ENCODE results near the gene CD177. TPM values are rescaled to one million over a fixed set of nuclear protein-coding genes. Genes with fewer than 3 reads are reported as not detected.

The CD177 gene
- total RNA-seq (2021), result 0.09 TPM in 1 of 2 replicates, not detected in the other
- long read RNA-seq, result 0 reads

- peak within 1 kb of the TSS in 1 of 3 experiments; percentile 31; a peak in 1 of 7 replicates for H3K27ac Mint-ChIP-seq
- Histone ChIP-seq H3K4me1 (ENCODE audit: insufficient read depth, low read length) (no peaks in the 10 kb centered on the region; the same call in 1 of the 2 replicates), H3K27ac (ENCODE audit: insufficient read length, low read depth, low read length) (no peak within 1 kb of the TSS), H3K23me2 (ENCODE audit: insufficient read length, low read depth, low read length, poor library complexity, severe bottlenecking) (peaks cover 9% of the 10 kb centered on the region), H3K9ac (ENCODE audit: extremely low read depth, insufficient read length, low read length) (no peak within 1 kb of the TSS), H3K56ac (ENCODE audit: insufficient read length, low read depth, low read length) (no peak within 1 kb of the TSS), H2BK15ac (ENCODE audit: low read depth, low read length) (no peak within 1 kb of the TSS), H3K4me2 (ENCODE audit: insufficient read depth, insufficient read length, low read length) (peak within 1 kb of the TSS; percentile 72), H3K4ac (ENCODE audit: low read depth, low read length) (no peak within 1 kb of the TSS), H2BK5ac (ENCODE audit: insufficient read length, low read length) (no peak within 1 kb of the TSS), H3K79me2 (ENCODE audit: insufficient read depth, low read length) (no peaks in the 10 kb centered on the region), H4K91ac (ENCODE audit: insufficient read length, low read depth, low read length) (no peak within 1 kb of the TSS), H3K23ac (ENCODE audit: insufficient read length, low read depth, low read length) (no peak within 1 kb of the TSS), H2AK5ac (ENCODE audit: insufficient read length, low read length) (no peak within 1 kb of the TSS), H3K9me3 (ENCODE audit: control insufficient read depth, low read depth, low read length) (no peaks in the 10 kb centered on the region), H3K14ac (ENCODE audit: insufficient read depth, low read length) (no peak within 1 kb of the TSS; the same call in none of the 2 replicates), H4K5ac (ENCODE audit: insufficient read length, low read depth, low read length) (no peak within 1 kb of the TSS), H4K8ac (replicated peaks; ENCODE audit: insufficient read length, low read depth, low read length) (no peak within 1 kb of the TSS), H3K18ac (ENCODE audit: insufficient read length, low read depth, low read length) (no peak within 1 kb of the TSS), H4K20me1 (ENCODE audit: control insufficient read depth, insufficient read depth, insufficient read length) (no peaks in the 10 kb centered on the region), H3K79me1 (ENCODE audit: insufficient read depth, low read depth, low read length, poor library complexity, severe bottlenecking) (no peaks in the 10 kb centered on the region), H3K27me3 (ENCODE audit: insufficient read depth, low read length) (no peaks in the 10 kb centered on the region), H2BK12ac (ENCODE audit: insufficient read length, low read depth, low read length) (peak within 1 kb of the TSS; percentile 23), H3T11ph (ENCODE audit: low read length) (no peak within 1 kb of the TSS), H2AFZ (ENCODE audit: low read length) (no peak within 1 kb of the TSS), H2BK20ac (ENCODE audit: low read depth, low read length, poor library complexity, severe bottlenecking) (no peak within 1 kb of the TSS), H2BK120ac (ENCODE audit: low read depth, low read length, poor library complexity, severe bottlenecking) (no peak within 1 kb of the TSS)
- peak within 1 kb of the TSS; percentile 70 to 85 for H3K4me3 Mint-ChIP-seq
- peaks cover 13% of the 10 kb centered on the region for H3K27me3 Mint-ChIP-seq (ENCODE audit: low read depth)
- peaks cover 11 to 32% of the 10 kb centered on the region in 2 experiments for H3K9me3 Mint-ChIP-seq
- TF ChIP-seq CTCF (conservative IDR thresholded peaks at IDR 0.05), result no peak
- WGBS (ENCODE audit: extremely low coverage, insufficient read length, low lambda C conversion rate), result no CpG with 5 or more reads among the region's 27 CpGs
- peaks cover 0 to 8% of the 10 kb centered on the region in 2 experiments; a peak in 1 of 4 replicates for H3K4me1 Mint-ChIP-seq
- no peak for DNase-seq
- H3K36me3 Mint-ChIP-seq (ENCODE audit: insufficient read depth in 1 of 3, low read depth in 3 of 3), result no peaks in the 10 kb centered on the region; a peak in 2 of 7 replicates
These were observed at the start of gene CD177 for GRCh38 chr19:43353606-43354304. Gene CD177, plus strand, starts transcription at chr19:43353686. Its CDS starts 29 bp downstream, at chr19:43353715.

All from H9 (cell line).